ENCODE data around the gene TMEM161B.

DNA sequence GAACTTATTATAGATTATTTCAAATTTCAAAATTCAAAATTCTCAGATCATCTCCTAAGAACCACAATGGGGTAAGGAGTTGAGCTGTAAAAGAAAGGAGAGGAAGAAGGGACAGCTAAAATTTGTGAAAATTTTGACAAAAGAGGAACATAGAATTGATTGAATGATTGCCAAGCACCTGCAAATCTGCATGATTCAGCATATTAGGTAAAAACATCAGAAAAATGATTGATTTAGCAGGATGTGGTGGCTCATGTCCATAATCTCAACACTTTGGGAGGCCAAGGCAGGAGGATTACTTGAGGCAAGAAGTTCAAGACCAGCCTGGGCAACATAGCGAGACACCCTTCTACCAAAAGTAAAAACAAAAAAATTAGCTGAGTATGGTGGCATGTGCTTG is 14.3 kb downstream of the TMEM161B start:
- TF ChIP-seq POLR2A (IDR thresholded peaks at IDR 0.05), result no peak
- TF ChIP-seq, protein P1, sequence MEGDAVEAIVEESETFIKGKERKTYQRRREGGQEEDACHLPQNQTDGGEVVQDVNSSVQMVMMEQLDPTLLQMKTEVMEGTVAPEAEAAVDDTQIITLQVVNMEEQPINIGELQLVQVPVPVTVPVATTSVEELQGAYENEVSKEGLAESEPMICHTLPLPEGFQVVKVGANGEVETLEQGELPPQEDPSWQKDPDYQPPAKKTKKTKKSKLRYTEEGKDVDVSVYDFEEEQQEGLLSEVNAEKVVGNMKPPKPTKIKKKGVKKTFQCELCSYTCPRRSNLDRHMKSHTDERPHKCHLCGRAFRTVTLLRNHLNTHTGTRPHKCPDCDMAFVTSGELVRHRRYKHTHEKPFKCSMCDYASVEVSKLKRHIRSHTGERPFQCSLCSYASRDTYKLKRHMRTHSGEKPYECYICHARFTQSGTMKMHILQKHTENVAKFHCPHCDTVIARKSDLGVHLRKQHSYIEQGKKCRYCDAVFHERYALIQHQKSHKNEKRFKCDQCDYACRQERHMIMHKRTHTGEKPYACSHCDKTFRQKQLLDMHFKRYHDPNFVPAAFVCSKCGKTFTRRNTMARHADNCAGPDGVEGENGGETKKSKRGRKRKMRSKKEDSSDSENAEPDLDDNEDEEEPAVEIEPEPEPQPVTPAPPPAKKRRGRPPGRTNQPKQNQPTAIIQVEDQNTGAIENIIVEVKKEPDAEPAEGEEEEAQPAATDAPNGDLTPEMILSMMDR (IDR thresholded peaks at IDR 0.05), result no peak

Data from heart left ventricle (tissue), 13 donors.